ENCODE measurements around the gene SLC9A3.
A peak's percentile ranks its signal among the peaks of the same experiment; 100 is the strongest.

The SLC9A3 gene

DNA sequence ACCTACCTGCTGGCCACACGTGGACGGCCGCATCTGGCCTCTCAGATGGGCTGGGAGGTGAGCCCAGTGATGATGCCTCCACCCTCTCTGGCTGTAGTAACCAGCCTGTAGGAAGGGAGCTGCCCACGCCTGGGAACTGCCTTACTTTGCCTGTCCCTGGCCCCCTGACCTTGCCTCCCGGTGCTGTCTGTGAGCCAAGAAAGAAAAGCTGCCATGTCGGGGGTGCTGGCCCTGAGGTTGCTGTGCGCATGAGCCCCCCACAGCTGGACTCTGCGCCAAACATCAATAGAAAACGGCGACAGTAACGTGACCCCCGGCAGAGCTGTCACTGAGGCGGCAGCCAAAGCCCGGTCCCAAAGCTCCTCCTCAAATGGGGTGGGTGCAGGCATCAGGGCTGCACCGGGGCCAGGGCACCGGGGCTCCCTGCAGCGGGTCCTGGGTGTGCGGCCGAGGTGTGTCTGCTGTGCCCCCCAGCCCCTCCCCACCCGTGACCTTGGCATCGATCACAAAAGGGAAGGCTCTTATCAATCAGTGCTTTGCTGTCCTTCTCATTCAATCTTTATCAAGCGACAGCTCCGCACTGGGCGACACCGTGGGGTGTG is 15.3 kb upstream of the SLC9A3 start:
- FAIRE-seq (no peak), DNase-seq (ENCODE audit: insufficient read length, low spot score) (no peak)

DNA sequence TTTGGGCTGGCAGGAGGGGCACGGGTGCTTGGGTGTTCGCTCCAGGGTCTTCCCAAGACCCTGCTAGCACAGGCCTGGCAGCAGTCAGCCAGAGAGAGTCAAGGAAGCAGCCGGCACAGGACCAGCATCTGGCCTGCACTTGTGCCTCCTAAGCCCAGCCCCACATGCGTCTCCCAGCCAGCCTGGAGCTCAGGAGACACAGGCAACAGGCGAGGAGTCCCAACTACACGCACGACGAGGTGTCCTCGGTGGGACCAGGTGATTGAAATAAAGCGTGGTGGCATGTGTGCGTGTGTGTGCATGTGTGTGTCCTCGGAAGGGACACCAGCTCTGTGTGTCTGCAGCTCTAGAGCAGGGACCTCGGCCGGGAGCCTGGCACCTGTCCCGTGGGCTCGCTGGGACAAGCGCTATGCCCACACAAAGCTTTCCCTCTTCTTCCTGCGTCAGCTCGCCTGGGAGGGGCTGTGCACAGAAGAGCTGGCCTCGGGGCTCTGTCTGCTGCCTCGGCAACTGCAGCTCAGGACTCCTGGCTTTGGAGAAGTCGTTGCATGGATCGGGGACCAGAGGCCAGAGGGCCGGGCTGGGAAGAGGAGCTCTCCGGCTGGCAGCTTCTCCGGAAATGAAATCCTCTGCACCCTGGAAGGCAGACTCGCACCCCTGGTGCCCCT is 14.7 kb upstream of the SLC9A3 start:
- no peak for FAIRE-seq
- no peak for DNase-seq (ENCODE audit: insufficient read length, low spot score)

DNA sequence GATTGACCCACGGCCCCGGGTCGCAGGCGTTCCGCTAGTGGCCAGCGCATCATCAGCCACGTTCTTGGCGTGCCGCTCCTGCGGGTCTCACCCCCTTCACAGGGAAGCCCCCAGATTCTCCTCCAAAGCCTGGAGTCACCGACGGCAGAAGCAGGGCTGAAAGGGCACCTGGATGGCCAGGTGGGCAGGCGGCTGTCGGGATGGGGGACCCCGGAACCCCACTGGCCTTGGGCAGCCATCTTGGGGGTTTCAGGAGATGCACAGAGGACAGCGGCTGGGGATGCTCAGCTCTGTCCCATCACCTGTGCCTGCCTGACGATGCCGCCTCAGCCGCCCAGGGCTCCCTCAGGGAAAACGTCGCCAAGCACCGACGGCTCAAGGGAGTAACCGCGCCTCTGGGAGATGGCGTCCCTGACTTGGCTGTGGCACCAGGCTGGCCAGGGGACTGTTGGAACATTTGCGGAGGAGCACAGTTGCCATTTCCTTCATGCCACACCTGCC is 14.1 kb upstream of the SLC9A3 start:
- FAIRE-seq (no peak), DNase-seq (ENCODE audit: insufficient read length, low spot score) (no peak)

DNA sequence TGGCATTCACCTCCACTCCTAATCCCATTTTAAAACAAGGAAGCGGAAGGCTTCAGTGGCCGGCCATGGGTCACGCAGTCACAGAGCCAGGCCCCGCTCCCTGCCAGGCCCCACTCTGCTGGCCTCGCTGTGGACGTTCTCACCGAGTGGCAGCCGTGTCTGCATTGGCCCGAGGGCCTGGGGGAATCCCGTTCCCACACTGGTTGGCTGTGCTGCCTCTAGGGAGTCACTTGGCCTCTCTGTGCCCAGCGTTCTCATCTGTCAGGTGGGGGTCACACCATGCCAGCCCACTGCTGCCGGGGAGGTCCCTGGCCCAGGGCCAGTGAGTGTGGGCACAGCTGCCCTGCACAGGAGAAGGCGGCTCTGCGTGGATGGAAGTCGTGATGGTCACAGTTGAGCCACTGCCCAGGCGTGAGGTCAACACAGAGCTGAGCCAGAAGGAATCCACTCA is 13.4 kb upstream of the SLC9A3 start:
- DNase-seq (ENCODE audit: insufficient read length, low spot score) (no peak), FAIRE-seq (no peak)

DNA sequence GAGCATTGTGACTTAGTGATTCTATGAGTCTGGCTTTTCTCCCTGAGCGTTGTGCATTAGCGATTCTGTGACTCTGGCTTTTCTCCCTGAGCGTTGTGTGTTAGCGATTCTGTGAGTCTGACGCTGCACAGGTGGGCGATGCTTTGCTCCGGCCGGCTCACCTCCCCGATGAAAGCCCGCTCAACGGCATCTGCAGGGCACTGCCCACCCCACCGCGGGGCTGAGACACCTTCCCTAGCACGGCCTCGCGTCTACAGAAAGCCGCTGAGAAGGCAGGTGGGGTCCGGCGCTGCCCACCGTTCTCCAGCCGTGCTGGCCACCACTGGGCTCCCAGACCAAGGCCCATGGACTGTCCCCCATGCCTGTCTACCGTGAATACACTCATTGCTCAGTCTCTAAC is 12.8 kb upstream of the SLC9A3 start:
- DNase-seq (ENCODE audit: insufficient read length, low spot score) = no peak
- no peak for FAIRE-seq

DNA sequence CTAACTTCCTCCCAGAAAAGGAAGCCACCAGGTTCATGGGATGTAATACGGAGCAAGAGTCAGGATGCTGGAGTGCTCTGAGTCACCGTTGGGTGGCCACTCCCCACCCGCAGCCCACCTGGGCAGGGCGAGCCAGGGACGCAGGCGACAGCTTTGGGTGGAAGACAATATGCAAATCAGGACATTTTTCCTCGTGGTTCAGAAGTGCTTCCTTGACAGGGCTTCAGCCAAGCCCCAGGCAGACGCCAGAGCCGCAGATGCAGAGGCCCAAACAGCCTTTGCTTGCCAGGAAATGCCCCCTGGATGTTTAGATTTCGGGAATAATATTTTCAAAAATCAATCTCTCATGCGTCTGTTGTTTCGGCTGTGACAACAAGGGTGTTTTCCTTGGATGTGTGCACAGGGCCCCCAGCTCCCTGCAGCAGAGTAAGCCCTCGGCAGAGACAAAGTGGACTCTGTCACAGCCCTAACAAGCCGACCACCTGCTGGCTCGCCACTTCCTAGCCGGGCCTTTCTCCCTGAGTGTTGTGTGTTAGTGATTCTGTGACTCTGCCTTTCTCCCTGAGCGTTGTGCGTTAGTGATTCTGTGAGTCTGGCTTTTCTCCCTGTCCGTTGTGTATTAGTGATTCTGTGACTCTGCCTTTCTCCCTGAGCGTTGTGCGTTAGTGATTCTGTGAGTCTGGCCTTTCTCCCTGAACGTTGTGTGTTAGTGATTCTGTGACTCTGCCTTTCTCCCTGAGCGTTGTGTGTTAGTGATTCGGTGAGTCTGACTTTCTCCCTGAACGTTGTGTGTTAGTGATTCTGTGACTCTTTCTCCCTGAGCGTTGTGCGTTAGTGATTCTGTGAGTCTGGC is 11.8 kb upstream of the SLC9A3 start:
- DNase-seq (ENCODE audit: insufficient read length, low spot score) = no peak

DNA sequence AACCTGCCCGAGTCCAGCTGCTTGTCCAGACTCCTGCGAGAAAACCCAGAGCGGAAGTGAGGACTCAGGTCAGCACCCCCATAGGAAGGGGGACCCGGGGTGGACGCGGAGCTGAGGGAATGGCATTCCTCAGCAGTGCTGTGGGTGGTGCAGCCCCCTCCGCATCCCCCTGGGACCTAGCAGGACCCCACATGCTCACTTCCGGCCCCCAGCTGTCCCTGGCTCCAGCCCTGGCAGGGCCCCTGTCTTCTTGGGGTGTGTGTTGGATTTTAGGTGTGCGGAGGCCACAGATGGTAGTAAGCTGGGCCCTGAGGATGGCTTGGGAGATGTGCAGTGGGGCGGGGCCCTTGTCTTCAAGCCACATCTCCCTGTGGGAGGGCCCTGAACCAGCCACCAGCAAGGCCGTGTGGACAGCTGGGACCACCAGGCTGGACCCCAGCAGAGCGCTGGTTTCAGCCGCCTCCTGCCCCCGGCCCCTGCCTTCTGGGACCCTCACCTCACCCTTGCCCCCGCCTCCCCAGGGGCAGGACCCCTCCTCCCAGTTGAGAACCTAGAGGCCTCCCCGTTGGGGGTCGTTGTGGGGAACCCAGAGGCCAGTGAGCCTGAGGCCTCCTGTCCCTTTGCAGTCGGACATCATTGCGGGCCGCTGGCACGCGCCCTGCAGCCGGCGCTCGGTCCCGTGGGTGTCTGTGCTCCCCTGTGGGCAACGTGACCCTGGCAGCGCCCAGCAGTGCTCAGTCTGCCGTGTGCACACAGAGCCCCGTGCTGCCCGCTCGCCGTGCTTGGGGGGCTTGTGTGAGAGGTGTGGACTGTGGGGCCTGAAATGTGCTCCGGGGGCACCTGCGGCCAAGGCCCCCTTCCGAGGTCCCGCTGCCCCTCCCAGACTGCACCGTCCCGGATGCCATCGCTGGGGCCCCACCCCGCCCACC is 10.8 kb upstream of the SLC9A3 start:
- DNase-seq (ENCODE audit: insufficient read length, low spot score) (no peak), FAIRE-seq (no peak)

More for the DNA sequence above, 11.8 kb upstream of the SLC9A3 start:
- FAIRE-seq = no peak

DNA sequence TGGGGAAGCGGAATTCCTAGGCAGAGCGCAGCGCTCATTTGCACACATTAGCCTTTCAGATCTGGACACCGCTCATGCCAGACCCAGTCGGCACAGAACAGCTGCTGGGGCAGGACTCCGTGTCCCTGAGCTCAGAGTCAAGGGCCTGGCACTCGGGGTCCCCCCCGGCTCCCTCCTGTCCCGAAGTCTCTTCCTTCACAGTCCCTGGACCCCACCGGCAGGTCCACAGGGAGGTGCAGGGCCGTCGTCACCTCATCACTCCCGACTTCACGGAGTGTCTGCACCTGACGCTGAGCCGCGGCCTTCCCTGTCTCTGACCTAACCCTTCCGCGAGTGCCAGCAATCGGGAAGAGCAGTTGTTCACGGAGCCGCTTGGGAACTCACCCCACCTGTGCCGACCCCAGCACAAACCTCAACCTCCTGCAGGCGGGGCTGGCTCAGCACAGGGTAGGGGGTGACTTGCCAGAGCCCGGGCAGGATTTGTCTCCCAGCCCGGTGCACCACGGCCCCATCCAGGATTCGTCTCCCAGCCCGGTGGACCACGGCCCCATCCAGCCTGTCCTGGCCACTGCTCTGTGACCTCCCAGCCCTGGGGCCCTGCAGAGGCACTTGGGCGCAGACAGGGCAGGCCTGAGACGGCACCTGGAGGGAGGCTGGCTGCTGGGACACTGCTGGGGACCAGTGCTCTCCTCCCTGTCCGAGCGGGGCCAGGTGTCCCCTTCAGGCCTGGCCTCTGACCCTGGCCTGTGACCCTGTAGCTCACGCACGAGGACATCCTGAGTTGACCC is 9.9 kb upstream of the SLC9A3 start:
- FAIRE-seq (no peak), DNase-seq (ENCODE audit: insufficient read length, low spot score) (no peak)

DNA sequence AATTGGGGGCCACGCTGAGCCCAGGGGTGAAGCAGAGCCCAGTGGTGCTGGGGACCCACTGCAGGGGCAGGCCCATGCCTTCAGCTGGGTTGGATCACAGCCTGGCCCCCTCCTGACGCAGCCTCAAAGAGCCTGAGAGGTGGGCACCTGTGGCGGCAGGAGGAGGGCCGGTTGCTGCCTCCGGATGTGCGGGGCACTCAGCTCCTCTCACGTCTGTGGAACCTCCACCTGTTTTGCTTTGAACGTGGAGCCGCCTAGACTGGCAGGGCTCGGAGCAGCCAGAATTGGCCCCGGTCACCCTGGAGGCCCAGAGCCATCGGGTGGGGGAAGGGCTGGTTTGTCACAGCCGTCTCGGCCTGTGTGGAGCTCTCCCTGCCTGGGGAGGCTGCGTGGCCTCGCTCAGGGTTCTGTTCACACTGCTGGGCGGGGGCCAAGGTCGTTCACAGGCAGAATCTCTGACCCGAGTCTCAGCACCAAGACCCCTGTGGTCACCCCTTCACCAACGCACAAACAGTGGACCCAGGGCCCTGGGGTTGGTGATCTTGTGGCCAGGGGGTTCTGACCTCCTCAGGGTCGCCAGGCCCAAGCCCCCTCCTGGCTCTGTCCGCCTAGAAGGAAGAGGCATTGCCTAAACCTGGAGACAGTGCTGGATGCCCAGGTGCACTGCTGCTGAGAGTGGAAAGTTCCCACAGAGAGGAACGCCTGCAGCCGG is 9.2 kb upstream of the SLC9A3 start:
- FAIRE-seq (no peak), DNase-seq (ENCODE audit: insufficient read length, low spot score) (no peak)

DNA sequence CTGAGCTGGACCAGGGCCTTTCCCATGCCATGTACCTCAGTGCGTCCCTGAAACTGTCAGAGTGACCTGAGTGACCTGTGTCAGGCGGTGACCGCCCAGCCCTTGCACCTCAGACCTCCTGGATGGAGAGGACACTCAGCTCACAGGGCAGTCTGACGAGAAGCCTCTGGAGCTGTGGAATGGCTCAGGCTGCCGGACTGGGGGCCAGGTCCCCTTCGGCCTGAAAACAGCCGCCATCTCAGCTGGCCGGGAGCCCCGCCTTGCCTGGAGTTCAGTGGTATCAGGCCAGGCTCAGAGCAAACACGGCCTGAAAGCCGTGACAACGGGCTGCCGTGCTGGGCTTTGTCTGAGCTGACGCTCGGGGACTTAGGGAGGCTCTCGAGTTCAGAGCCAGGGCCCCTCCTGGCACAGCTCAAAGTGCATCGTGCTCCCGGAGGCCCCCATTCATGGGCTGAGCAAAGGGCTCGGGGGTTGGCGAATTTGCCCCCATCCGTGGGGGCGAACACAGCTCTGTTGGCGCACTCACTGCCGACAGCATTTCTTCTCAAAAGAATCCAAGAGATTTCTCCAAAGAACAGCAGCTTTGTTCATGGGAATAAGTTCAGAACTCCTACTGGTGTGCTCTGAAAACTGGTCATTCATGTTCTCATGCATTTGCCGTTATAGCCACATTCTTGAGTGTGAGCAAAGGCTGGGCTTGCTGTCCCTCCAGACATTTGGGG is 8.4 kb upstream of the SLC9A3 start:
- FAIRE-seq = no peak

DNA sequence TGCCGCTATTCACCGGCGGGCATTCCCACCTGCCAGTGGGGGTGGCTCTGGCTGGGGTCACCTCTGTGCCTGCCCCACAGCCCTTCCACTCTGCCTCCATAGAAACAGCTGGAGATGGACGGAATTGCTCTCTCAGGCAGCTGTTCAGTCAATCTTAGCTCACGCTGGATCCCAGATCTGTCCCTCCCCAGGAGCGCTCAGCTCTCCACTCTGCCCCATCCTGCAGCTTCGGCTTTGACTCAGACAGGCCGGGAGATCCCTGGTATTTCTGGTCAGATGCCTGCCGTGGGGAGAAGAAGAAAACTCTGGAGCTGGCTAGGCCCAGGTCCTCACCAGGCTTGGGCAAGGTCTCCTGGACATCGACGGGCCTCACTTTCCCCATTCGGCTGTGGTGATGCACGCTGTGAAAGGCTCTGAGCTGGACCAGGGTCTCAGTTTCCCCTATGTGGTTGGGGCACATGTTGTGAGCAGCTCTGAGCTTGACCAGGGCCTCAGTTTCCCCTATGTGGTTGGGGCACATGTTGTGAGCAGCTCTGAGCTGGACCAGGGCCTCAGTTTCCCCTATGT is 7.6 kb upstream of the SLC9A3 start:
- FAIRE-seq (no peak), DNase-seq (ENCODE audit: insufficient read length, low spot score) (no peak)

More for the DNA sequence above, 8.4 kb upstream of the SLC9A3 start:
- no peak for DNase-seq (ENCODE audit: insufficient read length, low spot score)

DNA sequence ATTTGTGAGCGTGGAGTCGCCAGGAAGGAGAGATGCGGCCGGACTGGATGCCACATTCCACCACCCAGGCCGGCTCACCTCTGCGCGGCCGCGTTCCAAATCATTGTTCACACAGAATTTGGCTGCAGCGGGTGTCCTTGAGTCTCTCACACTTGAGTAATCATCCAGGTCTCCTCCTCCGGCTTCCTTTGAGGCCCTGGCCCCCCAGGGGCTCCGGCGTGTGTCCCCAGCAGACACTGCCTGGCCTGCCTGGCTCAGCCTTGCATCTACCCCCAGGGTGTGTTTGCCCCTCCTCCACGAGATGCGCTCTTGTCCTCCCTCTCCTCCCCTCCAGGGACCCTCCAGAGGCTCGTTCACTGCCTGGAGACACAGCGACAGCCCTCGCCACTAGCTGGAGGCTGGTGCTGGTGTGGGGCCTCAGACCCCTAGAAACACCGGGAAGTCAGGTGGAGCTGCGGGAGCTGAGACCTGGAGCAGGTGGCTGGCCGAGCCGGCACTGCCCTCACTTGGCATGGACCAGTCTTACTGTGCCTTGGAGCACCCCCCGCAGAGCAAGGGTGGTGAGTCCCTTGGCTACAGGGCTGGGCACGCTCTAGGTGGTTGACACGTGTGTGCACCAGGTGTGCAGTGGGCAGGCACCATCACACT is 7.0 kb upstream of the SLC9A3 start:
- DNase-seq (ENCODE audit: insufficient read length, low spot score) (no peak), FAIRE-seq (no peak)

DNA sequence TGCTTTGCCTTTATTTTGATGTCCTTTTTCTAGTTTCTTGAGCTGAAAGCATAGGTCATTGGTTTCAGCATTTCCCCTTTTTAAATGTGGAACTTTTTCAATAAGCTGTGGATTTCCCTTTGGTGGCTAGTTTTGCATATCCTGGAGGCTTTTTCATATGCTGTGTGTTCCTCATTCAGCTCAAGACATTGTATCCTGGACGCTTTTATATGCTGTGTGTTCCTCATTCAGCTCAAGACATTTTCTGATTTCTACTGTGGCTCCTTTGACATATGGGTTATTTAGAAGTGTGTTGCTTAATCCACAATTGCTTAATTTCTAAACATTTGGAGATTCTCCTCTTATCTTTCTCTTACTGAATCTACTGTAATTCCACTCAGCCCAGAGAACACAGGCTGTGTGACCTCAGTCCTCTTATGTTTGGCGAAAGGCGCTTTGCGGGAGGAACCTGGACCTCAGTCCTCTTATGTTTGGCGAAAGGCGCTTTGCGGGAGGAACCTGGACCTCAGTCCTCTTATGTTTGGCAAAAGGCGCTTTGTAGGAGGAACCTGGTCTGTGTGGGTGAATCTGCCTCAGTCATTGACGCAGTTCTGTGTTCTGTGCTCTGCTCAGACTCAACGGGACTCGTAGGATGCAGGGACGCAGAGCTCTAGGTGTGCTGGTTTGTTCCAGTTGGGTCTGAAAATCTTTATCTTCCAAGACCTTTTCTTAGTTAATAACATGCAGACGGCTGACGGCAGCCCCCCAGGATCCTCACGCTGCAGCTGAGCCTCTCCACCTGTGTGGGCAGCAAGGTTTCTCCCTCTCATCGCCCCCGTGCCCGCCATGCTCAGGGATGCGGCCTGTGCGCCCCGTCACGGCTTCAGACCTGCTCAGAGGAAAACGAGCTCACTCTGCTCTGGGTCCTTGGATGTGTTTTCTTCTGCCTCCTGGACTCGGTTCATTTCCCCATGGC is 6.0 kb upstream of the SLC9A3 start:
- FAIRE-seq (peak; percentile 92), DNase-seq (ENCODE audit: insufficient read length, low spot score) (no peak)

DNA sequence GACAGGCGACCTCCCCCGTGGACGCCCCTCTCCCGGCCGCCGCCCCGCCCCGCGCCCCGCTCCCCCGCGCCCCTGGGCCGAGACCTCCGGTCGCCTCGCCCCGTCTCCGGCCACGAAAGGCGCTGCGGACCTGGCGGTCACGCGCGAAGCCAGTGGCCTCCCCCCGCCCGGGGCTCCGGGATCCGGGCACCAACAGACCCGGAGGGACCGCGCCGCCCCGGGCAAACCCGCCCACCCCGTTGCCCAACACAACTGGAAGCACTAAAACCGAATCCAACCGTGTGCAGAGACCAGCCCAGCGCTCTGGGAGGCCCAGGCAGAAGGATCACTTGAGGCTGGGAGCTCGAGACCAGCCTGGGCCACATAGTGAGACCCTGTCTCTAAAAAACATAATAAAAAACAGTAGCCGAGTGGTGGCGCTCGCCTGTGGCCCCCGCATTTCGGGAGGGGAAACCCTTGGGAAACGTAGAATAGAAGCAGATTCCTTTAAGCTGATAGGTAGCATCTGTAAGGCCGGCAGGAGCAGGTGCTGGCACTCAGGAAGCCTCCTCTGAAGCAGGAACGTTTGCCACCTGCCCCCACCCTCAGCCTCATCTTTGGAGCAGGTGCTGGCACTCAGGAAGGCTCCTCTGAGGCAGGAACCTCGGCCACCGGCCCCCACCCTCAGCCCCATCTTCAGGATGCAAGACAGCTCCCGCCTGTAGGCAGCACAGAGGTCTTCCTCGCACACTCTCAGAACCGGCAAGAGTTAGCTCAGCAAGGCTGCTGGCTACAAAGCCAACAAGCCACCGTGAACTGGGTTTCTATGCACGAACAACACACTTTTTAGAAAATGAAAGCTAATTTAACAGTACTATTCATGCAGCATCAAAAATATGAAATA is 4.6 kb upstream of the SLC9A3 start:
- FAIRE-seq (peak; percentile 23), DNase-seq (ENCODE audit: insufficient read length, low spot score) (no peak)

All from GM19239 (cell line).